GM18870 (cell line): ENCODE results near the gene CDH23.

Source experiments
- ATAC-seq: cut with Tn5 transposase; IDR thresholded peaks from one replicate; pipeline ENCODE4 v1.9.1; 2021; ENCODE audit warnings: moderate library complexity; ENCODE audit not compliant: unreplicated experiment

Gene CDH23

DNA sequence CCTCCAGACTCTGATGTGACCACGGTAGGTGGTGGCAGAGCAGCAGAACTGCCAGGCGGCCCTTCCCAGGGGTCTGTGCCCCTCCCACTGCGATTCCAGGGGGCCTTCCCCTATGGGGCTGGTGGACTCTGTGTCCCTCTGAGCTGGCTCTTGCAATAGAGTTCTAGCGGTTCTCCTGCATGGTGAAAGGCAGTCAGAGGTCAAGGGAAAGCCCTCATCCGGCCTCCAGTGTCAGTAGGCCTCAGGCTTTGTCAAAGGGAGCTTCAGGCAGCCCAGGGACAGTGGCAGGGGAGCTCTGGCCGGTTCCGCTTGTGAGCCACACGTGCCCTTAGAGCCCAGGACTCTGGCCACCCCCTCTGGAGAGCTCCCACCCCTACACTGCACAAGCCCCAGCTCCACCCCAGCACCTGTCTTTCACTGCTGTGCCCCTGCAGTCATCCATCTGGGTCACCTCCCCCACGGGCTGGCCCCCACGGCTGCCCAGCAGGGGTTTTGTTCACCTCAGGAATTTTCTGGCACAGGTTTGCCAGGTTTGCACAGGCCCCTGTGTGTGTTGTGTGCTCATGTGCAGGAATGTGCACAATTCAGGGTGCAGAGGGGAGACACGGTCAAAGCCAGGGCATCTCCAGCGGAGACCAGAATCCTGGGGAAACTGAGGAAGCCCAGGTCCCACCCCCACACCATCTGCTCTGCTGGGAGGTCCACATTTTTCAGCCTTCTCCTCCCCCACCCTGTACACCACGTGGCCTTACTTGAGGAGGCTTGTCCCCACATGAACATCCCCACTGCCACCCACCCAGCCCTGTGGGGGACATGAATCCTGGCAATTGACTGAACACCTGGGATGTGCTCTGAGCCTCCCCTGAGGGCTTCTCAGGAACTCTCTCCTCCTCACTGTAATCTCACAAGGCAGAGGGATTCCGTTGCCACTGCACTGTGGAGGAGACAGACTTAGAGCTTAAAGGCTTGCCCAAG, 299.1 kb downstream of the CDH23 start:
- no peak for ATAC-seq

DNA sequence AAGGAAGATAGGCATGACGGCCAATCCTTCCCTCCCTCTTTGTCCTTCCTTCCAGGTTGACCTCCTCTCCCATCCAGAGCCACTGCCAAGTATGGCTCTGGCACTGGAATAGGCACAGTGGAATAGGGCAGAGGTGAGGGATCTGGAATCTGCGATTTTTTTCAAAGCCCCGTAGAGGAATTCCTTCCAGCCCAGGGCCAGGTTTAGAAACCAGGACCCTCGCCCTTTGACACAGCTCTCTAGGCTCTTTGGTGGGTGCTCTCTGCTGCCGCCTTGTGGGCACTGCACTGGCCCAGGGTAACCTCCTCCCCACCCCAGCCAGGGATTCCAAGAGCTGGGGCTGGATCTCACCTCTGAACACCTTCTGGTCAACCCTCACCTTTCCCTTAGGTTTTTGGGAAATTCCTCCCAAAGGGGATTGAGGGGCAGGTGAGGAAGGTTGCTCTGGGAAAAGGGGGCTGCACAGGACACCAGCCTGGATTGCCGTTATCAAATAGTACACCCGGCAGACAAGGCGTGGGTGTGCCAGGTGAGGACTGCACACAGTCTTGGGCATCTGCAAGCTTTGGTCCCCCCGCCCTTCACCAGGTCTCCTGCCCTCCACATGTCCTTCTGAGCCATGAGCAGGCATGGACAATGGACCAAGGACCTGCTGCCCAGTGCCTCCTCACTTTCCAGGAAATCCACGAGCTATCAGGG, 300.1 kb downstream of the CDH23 start:
- ATAC-seq: no peak

GRCh38 chr10:71697938-71698709, 301.4 kb downstream of the CDH23 start:
- ATAC-seq: no peak

GRCh38 chr10:71698737-71699136, 302.0 kb downstream of the CDH23 start:
- no peak for ATAC-seq

- no peak for ATAC-seq
Observed at GRCh38 chr10:71700731-71701368, 304.1 kb downstream of the CDH23 start.

DNA sequence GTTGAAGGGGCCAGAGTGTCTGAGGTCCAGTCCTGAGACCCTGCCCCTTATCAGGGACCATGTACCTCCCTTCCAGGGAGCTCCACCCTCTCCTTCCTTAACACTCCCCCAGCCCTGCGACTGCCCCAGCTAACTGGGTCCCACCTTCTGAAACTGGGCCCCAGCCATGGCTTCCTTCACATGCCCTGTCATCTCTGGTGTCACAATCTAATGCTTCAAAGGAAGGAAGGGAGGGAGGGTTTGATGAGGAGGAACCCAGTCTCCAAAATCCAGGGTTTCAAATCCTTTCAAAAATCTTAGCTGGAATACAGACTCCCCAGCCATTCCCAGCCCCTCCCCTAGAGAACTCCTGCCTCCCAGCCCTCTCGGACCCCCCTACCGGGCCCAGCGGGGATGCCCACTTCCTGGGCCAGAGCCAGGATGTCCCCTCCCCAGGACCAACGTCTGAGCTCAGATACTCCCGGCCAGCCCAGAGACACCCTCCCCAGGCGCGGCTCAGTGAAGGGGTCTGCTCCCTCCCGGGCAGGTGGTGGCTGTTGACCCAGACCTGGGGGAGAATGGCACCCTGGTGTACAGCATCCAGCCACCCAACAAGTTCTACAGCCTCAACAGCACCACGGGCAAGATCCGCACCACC, 304.9 kb downstream of the CDH23 start:
- no peak for ATAC-seq

- ATAC-seq: no peak
Observed at GRCh38 chr10:71703577-71703976, 306.9 kb downstream of the CDH23 start.

- ATAC-seq: no peak
Observed at GRCh38 chr10:71704816-71705215, 308.1 kb downstream of the CDH23 start.

DNA sequence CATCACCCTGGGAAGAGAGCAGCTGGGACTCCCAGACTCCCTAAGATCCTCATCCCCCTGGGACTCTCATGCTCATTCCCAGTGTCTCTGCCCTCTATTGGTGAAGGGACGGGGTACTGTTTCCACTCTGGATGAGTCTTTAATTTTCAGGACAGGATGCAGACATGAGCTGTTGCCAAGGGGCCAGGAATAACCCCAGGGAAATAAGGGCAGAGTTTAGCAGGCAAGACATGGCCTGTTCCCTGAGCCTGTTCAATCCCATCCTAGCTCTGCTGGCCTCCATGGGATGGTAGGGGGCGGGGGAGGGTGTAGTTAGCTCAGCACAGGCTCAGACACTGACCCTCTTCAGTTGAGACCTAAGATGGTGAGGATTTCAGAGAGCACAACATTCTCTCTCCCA, 308.9 kb downstream of the CDH23 start:
- no peak for ATAC-seq

- ATAC-seq: no peak
Observed at GRCh38 chr10:71706216-71707121, 309.7 kb downstream of the CDH23 start.

DNA sequence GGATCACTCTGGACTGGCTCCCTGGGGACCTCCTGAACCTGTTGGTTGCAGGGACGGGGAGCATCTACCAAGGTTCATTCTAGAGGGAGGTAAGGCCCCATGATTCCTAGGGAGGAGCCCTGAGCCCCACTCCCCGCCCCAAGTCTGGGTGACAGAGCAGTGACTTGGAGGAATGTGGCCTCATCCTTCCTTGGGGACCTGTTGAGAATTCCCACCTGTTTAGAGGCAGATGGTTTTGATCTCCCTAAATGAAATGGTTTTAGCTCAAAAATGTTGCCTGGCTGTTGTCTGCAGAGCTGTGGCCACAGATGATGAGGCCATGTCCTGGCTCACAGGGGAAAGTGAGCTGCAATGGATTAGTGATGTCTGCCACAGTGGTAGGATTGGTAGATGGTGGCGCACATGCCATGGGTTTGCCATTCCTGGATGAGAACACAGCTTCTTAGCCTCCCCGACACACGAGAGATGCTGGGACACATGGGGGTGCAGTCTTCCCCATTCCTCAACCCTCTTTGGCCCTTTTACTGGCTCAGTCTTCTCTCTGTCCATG, 310.6 kb downstream of the CDH23 start:
- no peak for ATAC-seq

DNA sequence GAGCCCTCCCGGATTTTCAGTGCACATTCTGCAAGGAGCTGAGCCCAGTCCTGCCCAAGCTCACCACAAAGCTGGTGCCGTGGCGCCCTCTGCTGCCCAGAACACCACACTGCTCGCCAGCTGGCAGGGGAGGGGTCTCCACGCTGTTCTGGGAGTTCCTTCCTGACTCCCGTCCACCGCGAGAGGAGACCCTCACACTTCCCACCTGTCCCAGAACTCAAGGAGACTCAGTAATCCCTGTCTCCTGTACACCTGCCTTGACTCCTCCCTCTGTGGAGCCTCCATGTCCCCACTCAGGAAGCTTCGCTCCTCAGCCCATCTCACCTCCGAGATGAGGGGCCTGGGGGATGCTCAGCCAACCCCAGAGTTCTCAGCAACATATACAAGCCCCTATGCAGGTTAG, 311.6 kb downstream of the CDH23 start:
- ATAC-seq: no peak

- ATAC-seq: no peak
Observed at GRCh38 chr10:71708897-71709882, 312.5 kb downstream of the CDH23 start.

- no peak for ATAC-seq
Observed at GRCh38 chr10:71710519-71710918, 313.8 kb downstream of the CDH23 start.

DNA sequence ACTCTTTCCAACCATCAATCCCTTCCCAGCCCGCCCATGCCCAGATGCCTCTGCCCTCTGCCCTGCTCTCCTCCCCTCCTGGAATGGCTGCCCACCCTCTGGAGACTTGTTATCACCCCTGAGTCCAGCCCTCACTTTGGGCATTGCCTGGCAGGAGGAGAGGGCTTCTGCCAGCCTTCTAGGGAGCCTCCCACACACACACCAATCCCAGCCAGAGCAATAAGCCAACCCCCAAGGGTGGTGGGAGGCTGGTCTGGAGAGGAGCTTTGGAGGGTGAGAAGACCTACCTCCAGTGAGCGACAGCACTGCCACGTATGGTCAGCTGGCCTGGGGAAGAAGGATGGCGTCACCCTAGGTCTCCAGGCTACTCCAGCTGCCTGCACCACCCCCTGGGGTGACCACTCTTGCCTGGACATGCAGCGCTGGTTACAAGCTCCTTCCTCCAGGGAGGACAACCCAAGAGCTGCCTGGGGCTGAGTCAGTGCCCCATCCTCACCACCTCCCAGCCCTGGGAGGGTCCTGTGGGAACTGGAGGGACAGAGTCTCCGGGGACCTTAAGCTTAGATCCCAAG, 314.4 kb downstream of the CDH23 start:
- no peak for ATAC-seq

DNA sequence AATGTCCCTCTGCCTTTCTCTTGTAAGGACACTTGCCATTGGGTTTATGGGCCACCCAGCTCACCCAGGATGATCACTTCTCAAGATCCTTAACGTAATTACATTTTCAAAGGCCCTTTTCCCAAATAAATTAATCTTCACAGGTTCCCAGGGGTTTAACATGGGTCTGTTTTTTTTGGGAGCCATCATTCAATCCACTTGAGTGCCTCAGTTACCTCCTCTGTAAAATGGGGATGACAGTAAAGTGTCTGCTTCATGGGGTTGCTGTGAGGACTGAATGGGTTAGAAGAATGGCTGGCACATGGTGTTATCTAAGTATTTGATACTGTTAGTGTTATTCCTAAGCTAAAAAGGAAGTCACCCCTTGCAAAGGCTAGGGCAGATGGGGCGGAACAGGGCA, 315.4 kb downstream of the CDH23 start:
- ATAC-seq: no peak

DNA sequence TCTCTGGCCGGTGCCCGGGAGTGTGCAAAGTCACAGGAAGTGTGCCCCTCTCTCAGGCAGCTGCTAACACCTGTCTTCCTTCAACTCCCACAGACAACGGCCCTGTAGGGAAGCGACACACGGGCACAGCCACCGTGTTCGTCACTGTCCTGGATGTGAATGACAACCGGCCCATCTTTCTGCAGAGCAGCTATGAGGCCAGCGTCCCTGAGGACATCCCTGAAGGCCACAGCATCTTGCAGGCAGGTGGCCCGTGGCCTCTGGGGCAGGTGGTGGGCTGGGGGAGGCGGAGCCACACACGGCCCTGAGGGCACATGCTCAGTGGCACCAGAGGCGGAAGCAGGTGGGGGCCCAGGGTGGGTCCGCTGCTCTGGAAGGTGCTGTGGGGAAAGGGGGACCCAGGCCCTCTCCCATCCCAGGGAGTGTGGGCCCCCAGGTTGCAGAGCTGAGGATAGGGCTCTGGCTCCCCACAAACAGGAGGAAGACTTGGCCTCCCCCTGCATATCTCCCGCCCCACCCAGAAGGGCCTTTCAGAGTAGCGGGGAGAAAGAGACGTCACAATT, 315.9 kb downstream of the CDH23 start:
- ATAC-seq: no peak
